MM.1S (cell line): ENCODE measurements around the gene RPL36AL.

Experiments
- DNase-seq: peaks from one replicate; pipeline ENCODE4 v3.0.0-alpha.2; 2015
- H2AFZ ChIP-seq: fragments of 300-600 bp; sonication (generic); 2 replicates; pipeline ENCODE4 v1.6.0; 2016; ENCODE audit warnings: antibody characterized with exemption, low read length
- H3F3A ChIP-seq: fragments of 300-600 bp; sonication (generic); 2 replicates; pipeline ENCODE4 v1.6.1; 2016; ENCODE audit warnings: mild to moderate bottlenecking, antibody characterized with exemption, low read length, moderate library complexity, mixed read lengths; ENCODE audit not compliant: insufficient read depth
- H3K27ac ChIP-seq: fragments of 300-600 bp; sonication (generic); 2 replicates; pipeline ENCODE4 v1.5.1; 2016; ENCODE audit warnings: mild to moderate bottlenecking, low read length
- H3K27me3 ChIP-seq: fragments of 300-600 bp; sonication (generic); replicated peaks from 2 replicates; pipeline ENCODE4 v1.6.0; 2016; ENCODE audit warnings: low read length; ENCODE audit not compliant: insufficient read depth
- H3K36me3 ChIP-seq: fragments of 300-600 bp; sonication (generic); replicated peaks from 2 replicates; pipeline ENCODE4 v1.6.1; 2016; ENCODE audit warnings: mild to moderate bottlenecking, low read length, mixed read lengths; ENCODE audit not compliant: insufficient read depth
- H3K4me1 ChIP-seq: fragments of 300-600 bp; sonication (generic); 2 replicates; pipeline ENCODE4 v1.6.1; 2016; ENCODE audit warnings: low read length, mixed read lengths
- H3K4me2 ChIP-seq: fragments of 300-600 bp; sonication (generic); 2 replicates; pipeline ENCODE4 v1.6.0; 2016; ENCODE audit warnings: low read depth, low read length
- H3K4me3 ChIP-seq: fragments of 300-600 bp; sonication (generic); 2 replicates; pipeline ENCODE4 v1.5.1; 2016; ENCODE audit warnings: low read length, mixed read lengths
- H3K79me2 ChIP-seq: fragments of 300-600 bp; sonication (generic); 2 replicates; pipeline ENCODE4 v1.6.1; 2016; ENCODE audit warnings: mixed run types, low read length, mixed read lengths
- H3K9ac ChIP-seq: fragments of 300-600 bp; sonication (generic); 2 replicates; pipeline ENCODE4 v1.6.1; 2016; ENCODE audit warnings: low read length, mixed read lengths
- H3K9me2 ChIP-seq: fragments of 300-600 bp; sonication (generic); replicated peaks from 2 replicates; pipeline ENCODE4 v1.6.1; 2016; ENCODE audit warnings: mild to moderate bottlenecking, low read length, mixed read lengths; ENCODE audit not compliant: insufficient read depth
- H3K9me3 ChIP-seq: fragments of 300-600 bp; sonication (generic); replicated peaks from 2 replicates; pipeline ENCODE4 v1.6.1; 2016; ENCODE audit warnings: mild to moderate bottlenecking, low read length, mixed read lengths; ENCODE audit not compliant: insufficient read depth
- H4K20me1 ChIP-seq: fragments of 300-600 bp; sonication (generic); 2 replicates; pipeline ENCODE4 v1.6.1; 2016; ENCODE audit warnings: mild to moderate bottlenecking, low read length, moderate library complexity, mixed read lengths; ENCODE audit not compliant: insufficient read depth
- EZH2 ChIP-seq: fragments of 300-600 bp; sonication (generic); optimal IDR thresholded peaks from 2 replicates; pipeline ENCODE3; 2017; ENCODE audit warnings: low read depth, mild to moderate bottlenecking, antibody characterized with exemption, low read length, mixed read lengths
- EZH2phosphoT487 ChIP-seq: fragments of 300-600 bp; sonication (generic); IDR thresholded peaks from 2 replicates; pipeline ENCODE4 v1.6.1; 2018; ENCODE audit warnings: antibody characterized with exemption, low read length
- TF ChIP-seq, protein P1 (sequence below): fragments of 300-600 bp; sonication (generic); IDR thresholded peaks from 2 replicates; pipeline ENCODE4 v1.5.1; 2016; ENCODE audit warnings: antibody characterized with exemption, low read length, mixed read lengths

RPL36AL gene

DNA sequence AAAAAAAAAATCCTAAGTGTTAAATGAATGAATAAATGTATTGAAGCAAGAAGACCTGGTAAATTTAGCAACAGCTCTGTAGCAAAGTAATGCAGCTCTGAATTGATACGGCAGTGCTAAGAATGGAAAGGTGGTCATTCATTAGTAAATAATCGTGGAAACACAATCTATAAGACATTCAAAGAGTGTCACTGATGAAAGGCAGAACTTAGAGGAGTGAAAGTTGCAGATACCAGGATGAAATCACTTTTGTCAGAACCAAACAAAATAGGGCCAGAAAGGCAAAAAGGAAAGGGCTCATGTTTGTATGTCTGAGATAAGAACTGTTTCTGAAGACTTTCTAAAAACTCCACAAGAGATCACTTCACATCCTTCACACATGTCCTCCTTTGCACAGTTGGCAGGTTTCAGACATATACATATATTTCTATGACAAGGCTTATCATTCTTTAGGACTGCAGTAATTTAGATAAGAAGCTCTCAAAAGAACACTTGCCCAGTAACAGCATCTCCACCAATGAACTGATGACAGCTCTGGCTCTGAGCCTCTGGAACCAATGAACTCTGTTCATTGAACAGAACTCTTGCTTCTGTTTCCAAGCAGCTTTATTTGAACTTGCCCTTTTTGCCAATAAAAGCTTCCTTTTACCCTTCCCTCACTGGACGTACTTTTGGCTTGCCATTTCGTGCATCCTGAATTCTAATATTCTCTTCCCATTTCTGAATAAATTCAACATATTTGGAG lies 25.9 kb downstream of the RPL36AL start:
- Histone ChIP-seq H3K4me3 (no peak overlapping the region), H3K9ac (no peak overlapping the region), H3K27ac (no peak overlapping the region)

DNA sequence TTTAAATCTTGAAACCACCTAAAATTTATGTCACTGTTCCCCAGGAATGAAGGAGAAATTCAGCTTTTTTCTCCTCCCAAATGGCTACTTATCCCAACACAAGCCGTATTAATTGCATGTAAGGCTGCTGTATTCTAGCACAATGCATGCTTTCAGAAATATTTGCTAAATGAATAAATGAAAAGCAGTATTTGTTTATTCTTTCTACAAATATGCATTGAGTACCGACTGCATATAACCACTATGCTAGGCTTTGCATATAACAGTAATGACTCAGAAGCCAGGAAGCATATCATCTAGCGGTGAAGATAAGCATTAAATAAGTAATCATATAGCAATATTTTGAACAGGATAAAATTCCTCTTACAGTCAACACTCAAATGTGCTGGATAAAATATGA lies 27.4 kb downstream of the RPL36AL start:
- Histone ChIP-seq H3K4me1 (no peaks in the 10 kb centered on the region), H3K27ac (no peak overlapping the region), H4K20me1 (no peaks in the 10 kb centered on the region), H3K9me3 (no peaks in the 10 kb centered on the region), H3K36me3 (no peaks in the 10 kb centered on the region), H3K4me3 (no peak overlapping the region), H3K9ac (no peak overlapping the region), H2AFZ (no peak overlapping the region), H3K4me2 (no peak overlapping the region), H3F3A (peaks cover 2% of the 10 kb centered on the region; the same call in 1 of the 2 replicates), H3K27me3 (no peaks in the 10 kb centered on the region), H3K9me2 (no peaks in the 10 kb centered on the region), H3K79me2 (no peaks in the 10 kb centered on the region)
- DNase-seq, result no peak
- TF ChIP-seq EZH2phosphoT487, result no peak
- TF ChIP-seq, protein P1, sequence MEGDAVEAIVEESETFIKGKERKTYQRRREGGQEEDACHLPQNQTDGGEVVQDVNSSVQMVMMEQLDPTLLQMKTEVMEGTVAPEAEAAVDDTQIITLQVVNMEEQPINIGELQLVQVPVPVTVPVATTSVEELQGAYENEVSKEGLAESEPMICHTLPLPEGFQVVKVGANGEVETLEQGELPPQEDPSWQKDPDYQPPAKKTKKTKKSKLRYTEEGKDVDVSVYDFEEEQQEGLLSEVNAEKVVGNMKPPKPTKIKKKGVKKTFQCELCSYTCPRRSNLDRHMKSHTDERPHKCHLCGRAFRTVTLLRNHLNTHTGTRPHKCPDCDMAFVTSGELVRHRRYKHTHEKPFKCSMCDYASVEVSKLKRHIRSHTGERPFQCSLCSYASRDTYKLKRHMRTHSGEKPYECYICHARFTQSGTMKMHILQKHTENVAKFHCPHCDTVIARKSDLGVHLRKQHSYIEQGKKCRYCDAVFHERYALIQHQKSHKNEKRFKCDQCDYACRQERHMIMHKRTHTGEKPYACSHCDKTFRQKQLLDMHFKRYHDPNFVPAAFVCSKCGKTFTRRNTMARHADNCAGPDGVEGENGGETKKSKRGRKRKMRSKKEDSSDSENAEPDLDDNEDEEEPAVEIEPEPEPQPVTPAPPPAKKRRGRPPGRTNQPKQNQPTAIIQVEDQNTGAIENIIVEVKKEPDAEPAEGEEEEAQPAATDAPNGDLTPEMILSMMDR, result no peak
- no peak for TF ChIP-seq EZH2

More for the DNA sequence above, 25.9 kb downstream of the RPL36AL start:
- DNase-seq, result no peak
- Histone ChIP-seq H3K9me3 (no peaks in the 10 kb centered on the region), H3K4me1 (no peaks in the 10 kb centered on the region), H3K4me2 (no peak overlapping the region), H3K36me3 (no peaks in the 10 kb centered on the region), H4K20me1 (no peaks in the 10 kb centered on the region), H3K79me2 (peaks cover 7% of the 10 kb centered on the region), H3F3A (peaks cover 8% of the 10 kb centered on the region; the same call in 1 of the 2 replicates), H2AFZ (no peak overlapping the region), H3K9me2 (no peaks in the 10 kb centered on the region), H3K27me3 (no peaks in the 10 kb centered on the region)
- TF ChIP-seq EZH2phosphoT487 (no peak), EZH2 (no peak)
- TF ChIP-seq, protein P1, result no peak

DNA sequence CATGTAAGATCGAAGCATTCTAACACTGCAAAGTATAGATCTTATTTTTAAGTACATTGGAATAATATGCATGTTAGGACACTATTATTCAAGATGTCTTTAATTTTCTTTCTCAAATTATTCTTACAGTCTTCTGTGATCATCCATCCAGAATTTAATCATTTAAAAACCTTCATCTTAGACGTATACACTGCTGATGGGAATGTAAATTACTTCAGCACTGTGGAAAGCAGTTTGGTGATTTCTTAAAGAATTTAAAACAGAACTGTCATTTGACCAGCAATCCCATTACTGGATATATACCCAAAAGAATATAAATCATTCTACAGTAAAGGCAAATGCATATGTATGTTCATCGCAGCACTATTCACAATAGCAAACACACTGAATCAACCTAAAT lies 31.0 kb downstream of the RPL36AL start:
- H2AFZ ChIP-seq, result no peak overlapping the region
- TF ChIP-seq, protein P1, result no peak
- no peak for TF ChIP-seq EZH2
- no peak for TF ChIP-seq EZH2phosphoT487
- no peak for DNase-seq
- H3K27me3 ChIP-seq, result no peaks in the 10 kb centered on the region
- H3F3A ChIP-seq, result peaks cover 10% of the 10 kb centered on the region
- H3K9me3 ChIP-seq, result no peaks in the 10 kb centered on the region
- H3K4me3 ChIP-seq, result no peak overlapping the region
- H3K36me3 ChIP-seq, result no peaks in the 10 kb centered on the region
- H3K79me2 ChIP-seq, result peaks cover 19% of the 10 kb centered on the region
- no peak overlapping the region for H3K27ac ChIP-seq
- no peaks in the 10 kb centered on the region for H3K9me2 ChIP-seq
- no peaks in the 10 kb centered on the region for H3K4me1 ChIP-seq
- H3K9ac ChIP-seq, result no peak overlapping the region
- H3K4me2 ChIP-seq, result no peak overlapping the region
- H4K20me1 ChIP-seq, result no peaks in the 10 kb centered on the region
